T-helper 2 cell treated with Interferon-gamma antibody and Interleukin-4, amounts not matched to agents 100 ng/mL and 5 ng/mL, for 36 hours (primary cell): ENCODE measurements around the gene DEPDC5. TPM values are rescaled to one million over a fixed set of nuclear protein-coding genes. Genes with fewer than 3 reads are reported as not detected.

Experiments
- intact Hi-C: fragments of 100-400 bp; cut with micrococcal nuclease; formaldehyde crosslinking; loops from one replicate; pipeline ENCODE4 v1.15.1; 2023
- total RNA-seq: library from RNA; stranded (reverse); gene quantifications from 2 replicates; pipeline ENCODE4 v1.2.3, GENCODE V29; 2022

Gene DEPDC5
- total RNA-seq, 1 donor from 2014 or later: 38.5 TPM

DNA sequence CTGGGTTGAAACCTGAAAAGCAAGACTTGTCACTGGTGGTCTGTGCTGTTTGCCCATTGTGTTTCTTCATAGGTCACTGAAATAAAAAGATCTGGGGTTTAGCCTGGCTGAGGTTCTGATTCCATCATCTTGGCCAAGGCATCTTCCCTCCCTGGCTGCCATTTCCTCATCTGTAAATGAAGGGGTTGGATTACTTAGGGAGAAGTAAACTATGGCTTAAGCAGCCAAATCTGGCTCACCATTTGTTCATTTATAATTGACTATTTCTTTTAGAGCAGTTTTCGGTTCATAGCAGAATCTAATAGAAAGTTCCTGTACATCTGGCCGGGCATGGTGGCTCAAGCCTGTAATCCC, 138.2 kb downstream of the DEPDC5 start:
- intact Hi-C loops: no loop called here

GRCh38 chr22:31893460-31893859, 139.6 kb downstream of the DEPDC5 start:
- intact Hi-C loops: no loop called here

GRCh38 chr22:31895411-31896123, 141.7 kb downstream of the DEPDC5 start:
- intact Hi-C loops: no loop called here

DNA sequence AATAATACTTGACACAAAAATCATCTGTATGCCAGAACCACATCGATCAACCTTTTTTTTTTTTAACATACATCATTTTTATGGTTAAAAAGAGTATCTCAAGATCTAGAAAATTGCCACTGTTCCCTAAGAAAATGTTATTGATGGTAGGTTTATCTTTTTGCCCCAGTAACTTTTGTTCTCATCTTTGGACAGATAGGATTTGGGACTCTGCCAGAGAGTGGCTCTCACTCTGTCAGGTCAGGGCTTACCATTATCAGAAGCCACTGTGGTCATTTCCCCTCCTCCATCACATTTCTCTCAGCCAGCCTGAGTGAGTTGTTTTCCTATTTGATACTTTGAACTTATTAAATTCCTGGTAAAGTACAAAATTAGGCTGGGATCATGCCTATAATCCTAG, 142.7 kb downstream of the DEPDC5 start:
- intact Hi-C loops: no loop called here

DNA sequence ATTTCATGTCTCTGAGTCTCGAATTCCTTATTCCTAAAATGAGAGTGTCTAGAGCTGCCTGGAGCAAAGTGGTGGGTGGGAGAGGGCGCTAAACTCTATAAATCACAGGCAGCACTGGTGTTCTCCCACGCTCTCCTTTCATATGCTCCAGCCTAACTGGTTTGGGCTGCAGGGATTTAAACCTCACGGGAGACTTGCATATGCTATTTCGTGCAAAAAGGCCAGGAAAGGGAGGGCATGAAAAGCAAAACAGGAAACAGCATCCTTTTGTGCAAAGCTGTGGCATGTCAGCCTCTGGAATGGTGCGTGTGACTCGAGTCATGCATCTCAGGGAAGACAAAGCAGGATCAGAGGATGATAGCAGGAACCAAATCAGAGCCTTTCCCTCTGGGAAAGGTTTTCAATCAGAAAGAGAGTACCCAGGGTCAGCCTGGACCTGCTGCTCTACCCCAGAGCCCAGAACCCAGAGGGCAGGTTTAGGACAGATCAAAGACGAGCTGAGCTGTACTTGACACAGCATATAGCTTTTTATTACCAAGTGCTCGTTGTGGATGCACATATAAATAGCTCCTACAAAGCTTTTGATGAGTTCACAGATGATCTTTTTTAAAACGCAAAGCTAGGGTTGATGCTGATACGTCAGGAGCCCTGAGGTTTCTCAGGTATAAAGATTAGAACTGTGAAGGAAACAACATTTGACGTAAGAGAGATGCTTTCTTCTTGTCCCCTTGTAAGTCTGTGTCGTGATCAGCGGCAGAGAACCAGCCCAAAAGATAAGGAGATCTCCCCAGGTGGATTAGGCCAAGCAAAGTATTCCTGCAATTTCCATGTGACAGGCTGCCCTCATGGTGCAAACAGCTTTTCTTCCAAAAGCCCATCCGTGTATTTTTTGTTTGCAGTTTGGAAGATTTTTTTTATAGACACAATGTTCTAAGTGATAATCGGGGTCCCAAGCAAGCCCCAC, 144.3 kb downstream of the DEPDC5 start:
- intact Hi-C loops: no loop called here

- intact Hi-C loops: no loop called here
These were observed 145.1 kb downstream of the DEPDC5 start for GRCh38 chr22:31898926-31899325.

- intact Hi-C loops: no loop called here
These were observed 145.8 kb downstream of the DEPDC5 start for GRCh38 chr22:31899669-31900068.

GRCh38 chr22:31901388-31902137, 147.7 kb downstream of the DEPDC5 start:
- intact Hi-C loops: no loop called here

- intact Hi-C loops: no loop called here
These were observed 150.8 kb downstream of the DEPDC5 start for GRCh38 chr22:31904651-31905050.

GRCh38 chr22:31905356-31905755, 151.5 kb downstream of the DEPDC5 start:
- intact Hi-C loops: no loop called here

- intact Hi-C loops: no loop called here
These were observed 152.3 kb downstream of the DEPDC5 start for GRCh38 chr22:31906086-31906485.

GRCh38 chr22:31906569-31906968, 152.8 kb downstream of the DEPDC5 start:
- intact Hi-C loops: no loop called here

DNA sequence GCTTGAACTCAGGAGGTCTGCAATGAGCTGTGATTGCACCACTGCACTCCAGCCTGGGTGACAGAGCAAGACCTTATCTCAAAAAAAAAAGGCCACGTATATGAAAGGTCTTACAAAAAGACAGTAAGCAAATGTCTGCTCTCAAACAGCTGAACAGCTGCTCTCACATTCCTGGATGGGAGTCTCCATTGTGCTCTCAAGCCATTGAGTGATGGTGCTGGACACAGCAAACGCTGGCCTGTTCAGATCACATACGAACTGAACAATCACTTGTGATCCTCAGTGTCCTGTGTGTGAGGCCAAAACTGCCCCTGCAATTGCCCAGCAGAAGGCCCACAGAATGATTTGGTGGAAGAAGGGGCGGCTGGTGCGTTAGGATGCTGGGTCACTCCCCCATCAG, 156.2 kb downstream of the DEPDC5 start:
- intact Hi-C loops: no loop called here

DNA sequence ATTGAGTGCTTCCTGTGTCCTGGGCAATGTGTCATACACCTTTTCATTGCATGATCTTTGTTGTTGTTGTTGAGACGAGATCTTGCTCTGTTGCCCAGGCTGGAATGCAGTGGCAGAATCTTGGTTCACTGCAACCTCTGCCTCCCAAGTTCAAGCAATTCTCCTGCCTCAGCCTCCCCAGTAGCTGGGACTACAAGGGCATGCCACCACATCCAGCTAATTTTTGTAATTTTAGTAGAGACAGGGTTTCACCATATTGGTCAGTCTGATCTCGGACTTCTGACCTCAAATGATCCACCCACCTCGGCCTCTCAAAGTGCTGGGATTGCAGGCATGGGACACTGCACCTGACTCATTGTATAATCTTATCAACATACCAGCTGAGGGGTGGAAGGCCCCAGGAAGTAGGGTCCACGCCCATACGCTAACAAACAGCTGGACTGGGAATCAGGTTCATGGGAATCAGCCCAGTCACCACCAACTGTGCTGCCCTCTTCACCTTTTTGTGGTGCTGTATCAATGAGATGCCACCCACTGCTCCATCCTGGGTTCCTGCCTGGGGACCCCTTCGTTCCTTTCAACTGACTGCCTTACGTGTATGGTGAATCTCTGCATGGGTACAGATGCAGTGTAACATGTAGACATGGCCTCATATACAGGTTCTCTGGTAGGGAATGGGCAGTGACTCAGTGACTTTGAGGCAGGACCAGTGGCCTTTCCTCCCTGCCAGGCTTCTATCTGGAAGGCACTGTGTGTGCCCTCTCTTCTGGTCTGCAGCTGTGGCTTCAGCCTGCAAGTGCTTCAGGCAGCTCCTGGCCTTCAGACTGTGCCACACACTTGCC, 158.0 kb downstream of the DEPDC5 start:
- intact Hi-C loops: no loop called here

GRCh38 chr22:31912407-31912743, 158.6 kb downstream of the DEPDC5 start:
- intact Hi-C loops: no loop called here

GRCh38 chr22:31915586-31915985, 161.8 kb downstream of the DEPDC5 start:
- intact Hi-C loops: no loop called here

- intact Hi-C loops: no loop called here
These were observed 163.6 kb downstream of the DEPDC5 start for GRCh38 chr22:31917227-31917921.

- intact Hi-C loops: no loop called here
These were observed 165.9 kb downstream of the DEPDC5 start for GRCh38 chr22:31919730-31920129.

- intact Hi-C loops: no loop called here
These were observed 166.5 kb downstream of the DEPDC5 start for GRCh38 chr22:31920306-31920705.

DNA sequence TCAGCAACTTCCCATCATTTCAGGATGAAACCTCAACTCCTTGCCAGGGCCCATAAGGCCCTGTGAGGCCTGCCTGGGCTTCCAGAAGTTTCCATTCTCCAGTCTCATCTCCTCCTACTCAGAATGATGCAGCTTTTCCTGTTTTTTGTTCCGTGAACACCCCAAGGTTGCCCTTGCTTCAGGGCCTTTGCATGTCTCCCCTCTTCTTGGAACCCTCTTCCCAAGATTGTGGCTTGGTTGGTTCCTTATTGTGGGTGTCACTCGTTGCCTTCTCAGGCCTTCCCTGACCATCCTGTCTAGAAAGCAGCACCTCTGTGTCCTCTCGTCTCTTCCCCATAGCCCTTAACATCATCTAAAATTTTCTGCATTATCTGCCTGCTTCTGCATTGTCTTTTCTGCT, 167.3 kb downstream of the DEPDC5 start:
- intact Hi-C loops: no loop called here
